Activated CD8-positive, alpha-beta memory T cell treated with anti-CD3 and anti-CD28 coated beads, Interleukin-2, amount 50 U/mL, for 1 hour (primary cell): ENCODE measurements around the gene DRD3.

Experiments used
- DNase-seq: peaks from one replicate; pipeline ENCODE4 v3.0.0-alpha.2; 2020; ENCODE audit errors: extremely low read depth

Gene DRD3

GRCh38 chr3:114120211-114120610 lies 58.6 kb downstream of the DRD3 start:
- no peak for DNase-seq

- DNase-seq, result no peak
These were observed 59.1 kb downstream of the DRD3 start for GRCh38 chr3:114119776-114120175.

- DNase-seq, result no peak
These were observed 63.7 kb downstream of the DRD3 start for GRCh38 chr3:114115143-114115542.

GRCh38 chr3:114114719-114115118 lies 64.1 kb downstream of the DRD3 start:
- DNase-seq, result no peak

- no peak for DNase-seq
These were observed 66.2 kb downstream of the DRD3 start for GRCh38 chr3:114112696-114113095.

GRCh38 chr3:114111060-114111770 lies 67.6 kb downstream of the DRD3 start:
- DNase-seq, result no peak

GRCh38 chr3:114110439-114110838 lies 68.4 kb downstream of the DRD3 start:
- no peak for DNase-seq

GRCh38 chr3:114108137-114108536 lies 70.7 kb downstream of the DRD3 start:
- DNase-seq, result no peak

- DNase-seq, result no peak
These were observed 74.4 kb downstream of the DRD3 start for GRCh38 chr3:114104414-114104813.

GRCh38 chr3:114103858-114104257 lies 75.0 kb downstream of the DRD3 start:
- DNase-seq, result no peak

GRCh38 chr3:114103181-114103580 lies 75.7 kb downstream of the DRD3 start:
- no peak for DNase-seq

- no peak for DNase-seq
These were observed 77.8 kb downstream of the DRD3 start for GRCh38 chr3:114101101-114101500.

GRCh38 chr3:114095796-114096195 lies 83.1 kb downstream of the DRD3 start:
- no peak for DNase-seq

- DNase-seq, result no peak
These were observed 85.3 kb downstream of the DRD3 start for GRCh38 chr3:114093596-114093995.

- DNase-seq, result no peak
These were observed 85.9 kb downstream of the DRD3 start for GRCh38 chr3:114093016-114093380.

- DNase-seq, result no peak
These were observed 86.5 kb downstream of the DRD3 start for GRCh38 chr3:114092151-114093015.

GRCh38 chr3:114089675-114090074 lies 89.2 kb downstream of the DRD3 start:
- no peak for DNase-seq

- no peak for DNase-seq
These were observed 92.5 kb downstream of the DRD3 start for GRCh38 chr3:114086356-114086755.

GRCh38 chr3:114083112-114083511 lies 95.7 kb downstream of the DRD3 start:
- DNase-seq, result no peak

GRCh38 chr3:114081037-114081436 lies 97.8 kb downstream of the DRD3 start:
- no peak for DNase-seq

GRCh38 chr3:114080201-114080600 lies 98.7 kb downstream of the DRD3 start:
- no peak for DNase-seq

- no peak for DNase-seq
These were observed 99.1 kb downstream of the DRD3 start for GRCh38 chr3:114079761-114080160.

- DNase-seq, result no peak
These were observed 100.7 kb downstream of the DRD3 start for GRCh38 chr3:114078126-114078525.
